Gastroesophageal sphincter (tissue), 3 donors: Measurements from ENCODE around the gene SPINT1.

Experiments
- CTCF ChIP-seq, 4 experiments: fragments of 200-600 bp in 2 of 4; fragments of 450-650 bp in 2 of 4; sonication (generic) in 1 of 4; IDR thresholded peaks; one replicate each; pipeline ENCODE4 v1.5.1; 2017 to 2019; ENCODE audit warnings: antibody characterized with exemption in 4 of 4, mild to moderate bottlenecking in 2 of 4, moderate library complexity in 2 of 4
- POLR2A ChIP-seq, 2 donors: fragments of 450-650 bp; IDR thresholded peaks; one replicate each; pipeline ENCODE4 v1.6.1; 2017; ENCODE audit warnings: antibody characterized with exemption in 2 of 2, mild to moderate bottlenecking in 2 of 2, moderate library complexity in 1 of 2
- POLR2AphosphoS5 ChIP-seq: sonication (generic); formaldehyde crosslinking; IDR thresholded peaks from one replicate; pipeline ENCODE4 v1.6.1; 2017; ENCODE audit warnings: antibody characterized with exemption

GRCh38 chr15:40845511-40846284 is 1.9 kb downstream of the SPINT1 start:
- no peak for TF ChIP-seq CTCF (IDR thresholded peaks at IDR 0.05)
- TF ChIP-seq POLR2A (IDR thresholded peaks at IDR 0.05): no peak
- TF ChIP-seq POLR2AphosphoS5: no peak
